OCI-LY1 (cell line): Measurements from ENCODE around the gene PEX26.
"Not testable (repeated sequence)": the region's sequence is repeated elsewhere in the genome, so short reads cannot be mapped to it uniquely, and the experiment has no call there.

Source experiments
- H2AFZ ChIP-seq: fragments of 200-600 bp; sonication (generic), shearing (Covaris generic); 2 replicates; pipeline ENCODE4 v1.6.0; 2014; ENCODE audit warnings: antibody characterized with exemption, mild to moderate bottlenecking, low read length
- H3F3A ChIP-seq: fragments of 200-600 bp; sonication (generic), shearing (Covaris generic); 2 replicates; pipeline ENCODE4 v1.6.0; 2014; ENCODE audit warnings: mild to moderate bottlenecking, antibody characterized with exemption, low read length, moderate library complexity; ENCODE audit not compliant: insufficient read depth
- H3K27ac ChIP-seq: fragments of 200-600 bp; sonication (generic); 2 replicates; pipeline ENCODE4 v1.5.1; 2014; ENCODE audit warnings: low read length, mixed run types, mild to moderate bottlenecking, low read depth; ENCODE audit not compliant: poor library complexity, severe bottlenecking
- H3K27me3 ChIP-seq: fragments of 200-600 bp; sonication (generic); 2 replicates; pipeline ENCODE4 v1.6.0; 2014; ENCODE audit warnings: antibody characterized with exemption, mild to moderate bottlenecking, low read length, moderate library complexity; ENCODE audit not compliant: insufficient read depth
- H3K36me3 ChIP-seq: fragments of 200-600 bp; sonication (generic); 2 replicates; pipeline ENCODE4 v1.6.1; 2014; ENCODE audit warnings: mild to moderate bottlenecking, antibody characterized with exemption, low read length, moderate library complexity, mixed read lengths; ENCODE audit not compliant: insufficient read depth
- H3K4me1 ChIP-seq: fragments of 200-600 bp; sonication (generic); 2 replicates; pipeline ENCODE4 v1.5.1; 2014; ENCODE audit warnings: mild to moderate bottlenecking, low read length, moderate library complexity; ENCODE audit not compliant: insufficient read depth, severe bottlenecking
- H3K4me2 ChIP-seq: fragments of 200-600 bp; sonication (generic), shearing (Covaris generic); 2 replicates; pipeline ENCODE4 v1.6.1; 2014; ENCODE audit warnings: low read length
- H3K4me3 ChIP-seq: fragments of 200-600 bp; sonication (generic); 2 replicates; pipeline ENCODE4 v1.5.1; 2014; ENCODE audit warnings: low read length, low read depth, mild to moderate bottlenecking, mixed read lengths; ENCODE audit not compliant: poor library complexity, severe bottlenecking
- H3K79me2 ChIP-seq: fragments of 200-600 bp; shearing (Covaris generic); 2 replicates; pipeline ENCODE4 v1.6.1; 2016; ENCODE audit warnings: mixed run types, low read length, mixed read lengths; ENCODE audit not compliant: insufficient read depth
- H3K9ac ChIP-seq: fragments of 200-600 bp; sonication (generic), shearing (Covaris generic); 2 replicates; pipeline ENCODE4 v1.6.1; 2014; ENCODE audit warnings: mild to moderate bottlenecking, low read length, mixed read lengths
- H3K9me2 ChIP-seq: fragments of 200-600 bp; sonication (generic), shearing (Covaris generic); 2 replicates; pipeline ENCODE4 v1.6.1; 2014; ENCODE audit warnings: low read depth, mild to moderate bottlenecking, low read length, mixed read lengths
- H3K9me3 ChIP-seq: fragments of 200-600 bp; shearing (Covaris generic); 2 replicates; pipeline ENCODE4 v1.6.1; 2014; ENCODE audit warnings: low read length, mixed read lengths
- H4K20me1 ChIP-seq: fragments of 200-600 bp; sonication (generic), shearing (Covaris generic); 2 replicates; pipeline ENCODE4 v1.6.0; 2016; ENCODE audit warnings: mild to moderate bottlenecking, low read length; ENCODE audit not compliant: insufficient read depth
- EZH2 ChIP-seq: fragments of 200-600 bp; sonication (generic), shearing (Covaris generic); IDR thresholded peaks from 2 replicates; pipeline ENCODE4 v1.8.0; 2017; ENCODE audit warnings: borderline replicate concordance, mixed run types, mild to moderate bottlenecking, antibody characterized with exemption, low read length, moderate library complexity, mixed read lengths
- TF ChIP-seq, protein P1 (sequence below): fragments of 200-600 bp; sonication (generic), shearing (Covaris generic); IDR thresholded peaks from 2 replicates; pipeline ENCODE4 v1.5.1; 2017; ENCODE audit warnings: mild to moderate bottlenecking, antibody characterized with exemption, low read length, moderate library complexity, mixed read lengths

PEX26 gene

DNA sequence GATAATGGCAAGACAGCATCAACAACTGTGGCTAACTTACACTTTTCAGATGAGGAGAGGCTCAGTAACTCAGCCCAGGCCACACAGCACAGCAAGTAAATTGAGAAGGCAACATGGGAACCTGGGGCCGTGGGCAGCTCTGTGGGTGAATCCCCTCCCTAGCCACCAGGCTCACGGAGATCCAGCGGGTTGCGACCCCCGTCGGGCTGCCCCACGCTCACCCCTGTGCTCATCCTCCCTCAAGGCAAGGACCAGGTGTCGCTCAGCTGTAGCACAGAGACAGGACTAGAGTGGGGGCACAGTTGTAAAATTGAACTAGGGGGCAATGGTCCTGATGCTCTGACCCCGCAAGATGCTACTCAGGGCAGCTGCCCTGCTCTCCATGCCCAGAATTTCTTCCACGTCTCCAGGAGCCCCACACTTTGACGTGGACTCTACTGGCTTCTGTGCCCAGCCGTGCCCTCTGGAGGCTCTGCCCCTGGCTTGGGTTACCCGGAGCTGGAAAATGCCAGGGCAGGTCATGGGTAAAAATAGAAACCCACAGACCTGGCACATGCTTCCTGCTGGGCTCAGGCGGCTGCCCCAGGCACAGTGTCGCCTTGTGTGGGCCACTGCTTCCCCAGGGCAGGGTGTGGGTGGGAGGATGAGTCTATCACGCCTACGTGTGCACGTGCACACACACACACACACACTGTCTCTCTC is 41.8 kb downstream of the PEX26 start:
- no peaks in the 10 kb centered on the region for H3K9me3 ChIP-seq
- H3K4me2 ChIP-seq: no peak overlapping the region
- H3K27ac ChIP-seq: no peak overlapping the region
- H2AFZ ChIP-seq: no peak overlapping the region
- H3K79me2 ChIP-seq: no peaks in the 10 kb centered on the region
- no peaks in the 10 kb centered on the region for H3F3A ChIP-seq
- H3K36me3 ChIP-seq: no peaks in the 10 kb centered on the region
- H4K20me1 ChIP-seq: no peaks in the 10 kb centered on the region
- no peaks in the 10 kb centered on the region for H3K9me2 ChIP-seq
- 0 out of 2 replicates have a peak, but pooled peaks cover 3% of the 10 kb centered on the region for H3K27me3 ChIP-seq
- no peak overlapping the region for H3K4me3 ChIP-seq
- no peak overlapping the region for H3K9ac ChIP-seq
- no peak for TF ChIP-seq EZH2
- no peaks in the 10 kb centered on the region for H3K4me1 ChIP-seq

DNA sequence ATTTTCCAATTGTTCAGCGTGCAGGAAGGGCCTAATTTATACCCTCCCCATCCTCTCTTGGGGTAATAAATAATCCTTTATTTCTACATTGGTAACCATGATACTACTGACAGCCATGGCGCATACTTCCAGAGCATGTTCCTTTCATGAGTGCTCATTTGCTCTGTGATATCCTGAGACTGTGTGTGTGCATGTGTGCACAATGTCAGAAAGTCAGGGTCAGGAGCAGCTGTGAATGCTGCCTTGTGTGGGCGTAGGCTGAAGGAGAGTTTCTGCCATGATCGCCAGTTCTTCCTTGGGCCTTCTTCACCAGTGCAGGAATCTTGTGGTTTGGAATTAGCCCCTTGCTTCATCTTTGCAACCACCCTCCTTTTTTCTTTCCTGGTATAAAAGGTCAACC is 43.1 kb downstream of the PEX26 start:
- Histone ChIP-seq H3K9me3 (no peaks in the 10 kb centered on the region), H2AFZ (no peak overlapping the region), H3K27ac (no peak overlapping the region), H3K4me1 (no peaks in the 10 kb centered on the region), H3F3A (no peaks in the 10 kb centered on the region), H3K9me2 (no peaks in the 10 kb centered on the region), H3K4me3 (no peak overlapping the region), H3K4me2 (no peak overlapping the region), H3K36me3 (no peaks in the 10 kb centered on the region), H3K79me2 (no peaks in the 10 kb centered on the region), H4K20me1 (no peaks in the 10 kb centered on the region), H3K27me3 (no peaks in the 10 kb centered on the region), H3K9ac (no peak overlapping the region)
- TF ChIP-seq EZH2: no peak
- TF ChIP-seq, protein P1, sequence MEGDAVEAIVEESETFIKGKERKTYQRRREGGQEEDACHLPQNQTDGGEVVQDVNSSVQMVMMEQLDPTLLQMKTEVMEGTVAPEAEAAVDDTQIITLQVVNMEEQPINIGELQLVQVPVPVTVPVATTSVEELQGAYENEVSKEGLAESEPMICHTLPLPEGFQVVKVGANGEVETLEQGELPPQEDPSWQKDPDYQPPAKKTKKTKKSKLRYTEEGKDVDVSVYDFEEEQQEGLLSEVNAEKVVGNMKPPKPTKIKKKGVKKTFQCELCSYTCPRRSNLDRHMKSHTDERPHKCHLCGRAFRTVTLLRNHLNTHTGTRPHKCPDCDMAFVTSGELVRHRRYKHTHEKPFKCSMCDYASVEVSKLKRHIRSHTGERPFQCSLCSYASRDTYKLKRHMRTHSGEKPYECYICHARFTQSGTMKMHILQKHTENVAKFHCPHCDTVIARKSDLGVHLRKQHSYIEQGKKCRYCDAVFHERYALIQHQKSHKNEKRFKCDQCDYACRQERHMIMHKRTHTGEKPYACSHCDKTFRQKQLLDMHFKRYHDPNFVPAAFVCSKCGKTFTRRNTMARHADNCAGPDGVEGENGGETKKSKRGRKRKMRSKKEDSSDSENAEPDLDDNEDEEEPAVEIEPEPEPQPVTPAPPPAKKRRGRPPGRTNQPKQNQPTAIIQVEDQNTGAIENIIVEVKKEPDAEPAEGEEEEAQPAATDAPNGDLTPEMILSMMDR: no peak

DNA sequence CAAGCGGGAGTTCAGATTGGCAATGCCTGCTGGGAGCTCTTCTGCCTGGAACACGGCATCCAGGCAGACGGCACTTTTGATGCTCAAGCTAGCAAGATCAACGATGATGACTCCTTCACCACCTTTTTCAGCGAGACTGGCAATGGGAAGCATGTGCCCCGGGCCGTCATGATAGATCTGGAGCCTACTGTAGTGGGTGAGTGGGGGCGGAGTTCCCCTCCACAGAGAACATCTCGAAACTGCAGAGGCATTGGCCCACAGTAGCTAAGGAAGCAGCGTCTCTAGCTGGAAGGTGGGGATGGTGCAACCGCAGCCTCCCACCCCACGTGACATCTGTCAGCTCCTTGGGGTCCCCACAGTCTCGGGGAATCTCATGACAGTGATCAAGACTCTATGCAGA is 43.7 kb downstream of the PEX26 start:
- H3K27me3 ChIP-seq: no peaks in the 10 kb centered on the region
- H4K20me1 ChIP-seq: no peaks in the 10 kb centered on the region
- H3K9ac ChIP-seq: no peak overlapping the region
- no peaks in the 10 kb centered on the region for H3K9me2 ChIP-seq
- H2AFZ ChIP-seq: no peak overlapping the region
- H3K27ac ChIP-seq: no peak overlapping the region
- H3K4me2 ChIP-seq: no peak overlapping the region
- no peaks in the 10 kb centered on the region for H3K9me3 ChIP-seq
- H3K4me3 ChIP-seq: no peak overlapping the region
- no peaks in the 10 kb centered on the region for H3K36me3 ChIP-seq
- H3K4me1 ChIP-seq: no peaks in the 10 kb centered on the region
- no peaks in the 10 kb centered on the region for H3F3A ChIP-seq
- TF ChIP-seq, protein P1: no peak
- TF ChIP-seq EZH2: no peak
- no peaks in the 10 kb centered on the region for H3K79me2 ChIP-seq

DNA sequence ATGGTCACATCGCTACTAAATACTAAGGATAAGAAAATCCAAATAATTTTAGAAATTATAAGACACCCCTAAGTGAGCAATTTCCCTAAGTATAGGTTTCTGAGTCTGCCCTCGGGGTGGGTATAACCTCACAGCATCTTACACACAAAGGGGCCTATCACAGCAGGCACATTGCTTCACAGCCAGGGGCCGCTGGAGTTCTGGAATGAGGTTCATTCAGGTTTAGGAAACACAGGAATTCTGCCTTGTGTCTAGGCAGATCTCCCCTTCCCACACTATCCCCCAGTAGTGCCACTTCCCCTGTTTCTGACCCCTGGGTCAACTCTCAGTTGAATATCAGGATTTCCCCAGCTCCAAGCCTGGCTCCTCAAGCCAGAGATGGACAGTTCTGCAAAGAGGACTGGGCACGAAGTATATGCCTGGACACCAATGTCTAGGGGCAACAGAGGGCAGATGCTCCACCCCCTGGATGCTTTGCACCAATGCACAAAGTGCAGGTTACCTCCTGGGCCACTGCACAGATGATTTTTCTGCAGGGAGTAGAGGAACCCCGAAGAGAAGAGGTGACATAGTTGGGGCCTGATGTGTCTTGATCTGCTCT is 44.3 kb downstream of the PEX26 start:
- Histone ChIP-seq H3K9me3 (no peaks in the 10 kb centered on the region), H3K4me2 (no peak overlapping the region), H3K27ac (no peak overlapping the region), H3K79me2 (no peaks in the 10 kb centered on the region), H3K36me3 (no peaks in the 10 kb centered on the region), H3K27me3 (no peaks in the 10 kb centered on the region), H2AFZ (no peak overlapping the region), H4K20me1 (no peaks in the 10 kb centered on the region), H3K9me2 (no peaks in the 10 kb centered on the region), H3K4me3 (no peak overlapping the region), H3K4me1 (no peaks in the 10 kb centered on the region), H3F3A (no peaks in the 10 kb centered on the region), H3K9ac (no peak overlapping the region)
- no peak for TF ChIP-seq EZH2
- TF ChIP-seq, protein P1: no peak

DNA sequence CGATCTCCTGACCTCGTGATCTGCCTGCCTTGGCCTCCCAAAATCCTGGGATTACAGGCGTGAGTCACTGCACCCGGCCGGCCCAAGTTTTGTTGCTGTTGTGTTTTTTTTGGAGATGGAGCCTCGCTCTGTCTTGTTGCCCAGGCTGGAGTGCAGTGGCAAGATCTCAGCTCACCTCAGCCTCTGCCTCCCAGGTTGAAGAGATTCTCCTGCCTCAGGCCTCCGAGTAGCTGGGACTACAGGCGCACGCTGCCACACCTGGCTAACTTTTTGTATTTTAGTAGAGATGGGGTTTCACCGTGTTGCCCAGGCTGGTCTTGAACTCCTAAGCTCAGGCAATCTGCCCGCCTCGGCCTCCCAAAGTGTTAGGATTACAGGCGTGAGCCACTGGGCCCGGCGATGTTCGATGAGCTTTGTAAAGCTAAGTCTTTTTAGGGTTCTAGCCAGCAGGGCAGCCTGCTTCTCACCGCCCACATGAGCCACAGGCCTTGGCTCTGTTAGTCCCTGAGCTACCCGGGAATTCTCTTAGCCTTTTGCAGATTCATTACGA is 45.8 kb downstream of the PEX26 start:
- H3F3A ChIP-seq, H2AFZ ChIP-seq, H4K20me1 ChIP-seq, H3K4me2 ChIP-seq, H3K9ac ChIP-seq, H3K9me3 ChIP-seq, H3K36me3 ChIP-seq, H3K79me2 ChIP-seq, H3K4me3 ChIP-seq, H3K4me1 ChIP-seq, H3K27ac ChIP-seq, H3K9me2 ChIP-seq, H3K27me3 ChIP-seq: not testable (repeated sequence)
